Femur (tissue), 1 donor: ENCODE data around the gene FOXL1.

Source experiments
- DNase-seq: peaks from one replicate; pipeline ENCODE4 v3.0.0-alpha.2; 2017

FOXL1 gene

GRCh38 chr16:86608301-86608747 is 30.0 kb downstream of the FOXL1 start:
- DNase-seq = no peak

- no peak for DNase-seq
These were observed 30.8 kb downstream of the FOXL1 start for GRCh38 chr16:86609115-86609514.

- no peak for DNase-seq
These were observed 31.3 kb downstream of the FOXL1 start for GRCh38 chr16:86609661-86610060.

- DNase-seq = no peak
These were observed 32.6 kb downstream of the FOXL1 start for GRCh38 chr16:86610779-86611524.

GRCh38 chr16:86611525-86611855 is 33.1 kb downstream of the FOXL1 start:
- DNase-seq = peak; percentile 76

- DNase-seq = no peak
These were observed 33.6 kb downstream of the FOXL1 start for GRCh38 chr16:86611941-86612340.

GRCh38 chr16:86614699-86615098 is 36.4 kb downstream of the FOXL1 start:
- no peak for DNase-seq

- DNase-seq = no peak
These were observed 38.6 kb downstream of the FOXL1 start for GRCh38 chr16:86616906-86617305.

- DNase-seq = peak; percentile 5
These were observed 40.3 kb downstream of the FOXL1 start for GRCh38 chr16:86618431-86619238.

GRCh38 chr16:86619239-86619794 is 41.0 kb downstream of the FOXL1 start:
- no peak for DNase-seq

- DNase-seq = no peak
These were observed 41.8 kb downstream of the FOXL1 start for GRCh38 chr16:86620184-86620583.

GRCh38 chr16:86621966-86622365 is 43.6 kb downstream of the FOXL1 start:
- no peak for DNase-seq

GRCh38 chr16:86622700-86623615 is 44.6 kb downstream of the FOXL1 start:
- peak; percentile 31 for DNase-seq

- no peak for DNase-seq
These were observed 46.7 kb downstream of the FOXL1 start for GRCh38 chr16:86625029-86625428.

GRCh38 chr16:86625821-86626220 is 47.5 kb downstream of the FOXL1 start:
- no peak for DNase-seq

- DNase-seq = no peak
These were observed 47.9 kb downstream of the FOXL1 start for GRCh38 chr16:86626284-86626683.

GRCh38 chr16:86626966-86627365 is 48.6 kb downstream of the FOXL1 start:
- no peak for DNase-seq

- DNase-seq = no peak
These were observed 50.3 kb downstream of the FOXL1 start for GRCh38 chr16:86628614-86629013.

GRCh38 chr16:86630471-86630870 is 52.1 kb downstream of the FOXL1 start:
- no peak for DNase-seq

- no peak for DNase-seq
These were observed 53.1 kb downstream of the FOXL1 start for GRCh38 chr16:86631444-86631843.
